NCI-H146 treated with DMSO at 0.1 percent for 48 hours (cell line): Measurements from ENCODE around the gene DCP2.

Experiments
- DNase-seq: peaks from one replicate; lab custom pipeline; 2025; ENCODE audit not compliant: unreplicated experiment; lab: John Stamatoyannopoulos, UW

DCP2 gene

GRCh38 chr5:113017881-113018635 is 41.5 kb downstream of the DCP2 start:
- DNase-seq, result no peak

GRCh38 chr5:113020461-113021273 is 44.1 kb downstream of the DCP2 start:
- no peak for DNase-seq

DNA sequence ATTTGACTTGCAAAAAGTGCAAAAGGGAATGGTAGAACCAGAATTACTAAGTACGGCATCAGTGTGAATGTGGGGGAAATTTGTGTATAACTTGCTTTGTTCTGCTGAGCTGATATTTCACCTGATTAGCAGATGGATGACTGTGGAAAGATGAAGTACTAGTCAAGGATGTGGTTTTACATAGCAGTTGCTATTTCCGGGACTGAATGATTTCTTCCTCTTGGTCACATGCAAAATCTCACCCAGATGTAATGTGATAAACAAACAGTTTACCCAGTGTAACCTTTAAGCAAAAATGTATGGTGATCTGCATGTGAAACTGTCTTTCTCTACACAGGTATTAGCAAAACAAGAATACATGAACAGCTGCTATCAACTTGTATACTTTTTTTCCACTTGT is 46.1 kb downstream of the DCP2 start:
- DNase-seq, result no peak

GRCh38 chr5:113024076-113024697 is 47.6 kb downstream of the DCP2 start:
- DNase-seq, result no peak

DNA sequence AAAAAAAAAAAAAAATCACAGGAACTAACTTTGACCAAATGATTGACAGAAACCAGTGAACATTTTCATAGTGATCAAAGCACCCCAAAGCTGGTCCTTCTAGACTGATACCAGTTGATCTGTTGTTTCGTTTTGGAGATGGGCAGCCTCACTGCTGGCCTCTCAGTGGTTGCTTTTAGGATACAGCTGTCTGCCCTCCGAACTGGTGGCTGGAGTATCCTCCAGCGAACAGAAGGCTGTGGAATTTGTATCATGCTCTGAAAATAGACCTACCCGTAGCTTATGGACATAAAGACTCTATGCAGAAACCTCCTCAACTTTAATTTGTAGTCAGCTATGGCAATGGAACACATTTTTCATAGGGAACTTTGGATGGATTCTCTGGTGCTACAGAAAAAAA is 49.0 kb downstream of the DCP2 start:
- DNase-seq, result no peak

DNA sequence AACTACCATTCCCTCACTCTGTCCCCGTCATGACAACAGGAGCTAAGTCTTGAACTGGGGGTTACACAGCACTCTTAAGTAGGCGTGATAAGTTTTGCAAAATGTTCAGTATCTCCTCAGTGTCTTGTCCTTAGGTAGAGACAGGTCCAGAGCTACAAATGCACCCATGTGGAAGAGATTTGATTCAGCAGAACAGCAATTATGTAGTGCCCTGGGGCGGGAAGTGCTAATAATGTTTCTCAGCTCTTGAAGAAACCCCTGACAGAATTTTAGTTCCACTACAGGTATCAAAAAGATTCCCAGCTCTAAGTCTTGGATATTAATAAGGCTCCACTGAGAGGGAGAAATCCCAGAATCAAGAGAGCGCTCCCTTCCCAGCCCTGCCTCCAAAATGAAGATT is 49.6 kb downstream of the DCP2 start:
- no peak for DNase-seq

GRCh38 chr5:113027015-113027414 is 50.4 kb downstream of the DCP2 start:
- no peak for DNase-seq

DNA sequence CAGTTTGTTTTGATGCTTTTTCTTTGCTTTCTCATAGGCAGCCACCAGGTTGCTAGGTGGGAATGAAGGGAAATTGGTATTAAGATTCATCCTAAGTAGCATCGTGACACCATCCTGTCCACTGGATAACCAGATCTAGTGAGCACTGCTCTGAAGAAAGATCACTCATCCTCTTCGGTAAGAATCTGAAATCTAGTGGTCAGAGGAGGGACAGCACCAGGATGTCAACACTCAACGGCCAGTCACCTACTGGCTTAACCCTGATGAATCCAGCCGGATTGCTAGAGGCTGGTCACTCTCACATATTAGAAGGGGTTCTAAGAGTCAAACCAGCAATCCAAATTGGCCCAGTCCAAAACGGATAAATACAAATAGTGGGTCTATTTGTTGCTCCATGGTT is 50.8 kb downstream of the DCP2 start:
- DNase-seq, result no peak

DNA sequence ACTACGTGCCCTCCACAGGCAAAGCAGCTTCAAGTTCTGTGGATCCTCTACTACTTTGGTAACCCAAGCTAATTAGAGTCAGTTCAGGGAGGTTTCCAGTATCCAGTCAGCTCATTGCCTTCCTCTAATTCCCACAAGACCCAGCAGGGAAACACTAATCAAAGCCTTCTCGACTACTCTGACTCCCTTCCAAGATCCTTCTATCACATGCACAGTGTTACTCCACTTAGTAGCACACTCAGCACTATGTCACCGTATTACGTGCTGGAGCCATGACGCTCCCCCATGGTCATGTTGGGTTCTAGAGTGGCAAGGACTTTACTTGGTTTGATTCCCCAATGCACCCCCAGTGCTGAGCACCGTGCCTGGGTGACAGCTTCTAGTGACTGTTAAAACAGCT is 53.0 kb downstream of the DCP2 start:
- DNase-seq, result no peak

DNA sequence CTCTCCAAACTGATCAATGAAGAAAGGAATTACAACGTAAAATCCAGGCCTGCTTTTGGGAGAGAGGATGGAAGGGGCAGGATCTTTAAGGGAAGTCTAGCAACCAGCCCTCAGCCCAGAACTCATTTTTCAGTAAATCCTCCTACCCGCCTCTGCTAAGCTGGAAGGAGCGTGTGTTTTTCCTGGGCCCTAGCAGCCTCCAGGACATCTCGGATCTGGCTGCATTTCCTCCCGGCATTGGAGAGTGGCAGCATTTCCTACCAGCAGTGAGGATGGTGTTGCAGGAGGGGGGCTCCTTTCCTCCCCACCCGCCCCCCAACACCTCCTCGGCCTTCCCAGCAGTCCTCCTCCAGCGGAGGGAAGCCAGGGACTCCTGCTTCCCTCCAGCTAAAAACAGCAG is 54.5 kb downstream of the DCP2 start:
- DNase-seq, result no peak

GRCh38 chr5:113031557-113031956 is 55.0 kb downstream of the DCP2 start:
- no peak for DNase-seq

GRCh38 chr5:113034182-113034773 is 57.7 kb downstream of the DCP2 start:
- DNase-seq, result peak; percentile 53

DNA sequence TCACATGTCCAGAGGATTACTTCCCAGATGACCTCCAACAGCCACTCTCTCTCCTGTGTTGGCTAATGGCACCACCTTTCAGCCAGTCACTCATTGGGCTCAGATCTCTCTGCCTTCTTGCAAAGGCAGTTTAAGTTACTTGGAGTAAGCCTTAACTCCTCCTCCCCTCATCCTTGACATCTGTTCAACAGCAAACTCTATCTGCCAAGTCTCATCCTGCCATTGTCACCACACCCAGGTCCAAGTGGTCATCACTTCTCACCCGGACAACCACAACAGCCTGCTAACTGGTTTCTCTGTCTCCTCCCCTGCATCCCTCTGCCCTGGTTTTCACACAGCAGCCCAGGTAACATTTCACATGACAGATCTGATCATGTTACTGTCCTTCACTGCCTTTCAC is 58.5 kb downstream of the DCP2 start:
- no peak for DNase-seq

- no peak for DNase-seq
Measured at GRCh38 chr5:113036321-113036720, 59.7 kb downstream of the DCP2 start.

DNA sequence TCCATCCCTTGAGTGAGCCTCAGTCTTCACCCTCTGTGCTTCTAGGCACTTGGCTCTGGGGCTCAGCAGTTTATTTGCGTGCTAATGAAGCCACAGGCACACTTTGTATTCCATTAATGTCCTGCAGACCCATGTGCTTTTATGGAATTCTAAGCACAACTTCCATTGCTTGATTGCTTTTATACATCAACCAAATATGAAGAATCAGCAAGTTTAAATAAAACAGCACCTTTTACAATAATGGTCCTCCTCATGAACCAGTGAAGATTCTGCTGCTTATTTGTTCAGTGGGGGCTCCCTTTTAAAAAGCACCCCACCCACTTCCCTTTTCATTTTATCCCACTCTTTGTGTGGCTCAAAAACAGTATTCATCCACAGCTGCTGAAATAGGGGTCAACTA is 60.2 kb downstream of the DCP2 start:
- no peak for DNase-seq

GRCh38 chr5:113038136-113038535 is 61.5 kb downstream of the DCP2 start:
- no peak for DNase-seq

DNA sequence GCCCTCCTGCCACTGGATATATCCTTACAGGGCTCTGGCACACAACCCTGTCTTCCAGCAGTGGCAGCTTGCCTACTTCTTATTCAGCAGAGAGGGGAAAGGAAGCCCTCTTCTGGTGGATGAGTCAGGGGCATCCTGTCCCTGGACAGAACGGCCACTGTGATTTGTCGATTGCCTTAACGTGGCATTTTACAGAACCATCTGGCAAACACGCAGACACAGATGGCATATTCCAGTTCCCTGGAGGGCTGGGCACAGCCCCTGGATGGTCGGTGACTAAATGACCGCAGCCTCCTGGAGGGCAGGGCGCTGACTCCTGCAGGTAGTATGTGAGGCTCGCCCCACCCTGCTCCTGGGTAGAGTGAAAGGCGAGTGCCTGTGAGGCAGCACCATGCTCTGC is 62.1 kb downstream of the DCP2 start:
- DNase-seq, result no peak

- DNase-seq, result peak; percentile 39
Measured at GRCh38 chr5:113039229-113039933, 62.8 kb downstream of the DCP2 start.

DNA sequence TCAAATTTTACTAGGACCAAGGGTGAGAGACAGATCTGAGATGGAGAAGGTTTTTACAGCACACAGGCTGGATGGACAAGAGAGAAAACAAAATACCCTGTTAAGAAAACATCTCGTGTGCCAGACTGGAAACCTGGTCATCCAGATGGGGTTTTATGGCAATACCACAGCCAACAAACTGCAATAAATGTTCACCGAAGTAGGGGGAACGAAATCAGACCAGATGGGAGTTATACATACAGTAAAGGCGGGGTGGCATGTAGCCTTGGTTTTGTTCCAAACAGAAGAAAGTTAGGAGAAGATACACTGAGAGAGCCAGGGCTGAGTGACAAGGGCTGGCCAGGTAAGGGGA is 63.3 kb downstream of the DCP2 start:
- no peak for DNase-seq

- DNase-seq, result no peak
Measured at GRCh38 chr5:113040672-113041260, 64.2 kb downstream of the DCP2 start.
